Ishikawa (cell line): ENCODE measurements around the gene DEAF1.

Experiments used
- CEBPB ChIP-seq: IDR thresholded peaks from 2 replicates; pipeline ENCODE4 v1.6.1; 2012
- CREB1 ChIP-seq: IDR thresholded peaks from 2 replicates; pipeline ENCODE4 v1.6.1; 2012; ENCODE audit warnings: low read depth
- EGR1 ChIP-seq: IDR thresholded peaks from 2 replicates; pipeline ENCODE4 v1.6.1; 2012
- EP300 ChIP-seq: IDR thresholded peaks from 2 replicates; pipeline ENCODE4 v1.6.1; 2012; ENCODE audit warnings: borderline replicate concordance
- FOXM1 ChIP-seq: IDR thresholded peaks from 2 replicates; pipeline ENCODE4 v1.6.1; 2012; ENCODE audit warnings: low read depth, borderline replicate concordance
- NFIC ChIP-seq: IDR thresholded peaks from 2 replicates; pipeline ENCODE4 v1.6.1; 2012
- RAD21 ChIP-seq: IDR thresholded peaks from 2 replicates; pipeline ENCODE4 v1.6.1; 2012; ENCODE audit warnings: low read depth
- REST ChIP-seq: IDR thresholded peaks from 2 replicates; pipeline ENCODE4 v1.6.1; 2012; ENCODE audit warnings: low read depth, mild to moderate bottlenecking
- TAF1 ChIP-seq: IDR thresholded peaks from 2 replicates; pipeline ENCODE4 v1.6.1; 2012; ENCODE audit warnings: low read depth, mild to moderate bottlenecking
- TCF12 ChIP-seq: IDR thresholded peaks from 2 replicates; pipeline ENCODE4 v1.6.1; 2012; ENCODE audit warnings: low read depth
- TEAD4 ChIP-seq: IDR thresholded peaks from 2 replicates; pipeline ENCODE4 v1.6.1; 2012
- YY1 ChIP-seq: IDR thresholded peaks from 2 replicates; pipeline ENCODE4 v1.6.1; 2012; ENCODE audit warnings: low read depth
- ZBTB7A ChIP-seq: IDR thresholded peaks from 2 replicates; pipeline ENCODE4 v1.6.1; 2012; ENCODE audit warnings: low read depth
- TF ChIP-seq, protein P1 (sequence below): IDR thresholded peaks from 2 replicates; pipeline ENCODE4 v1.6.1; 2012
- TF ChIP-seq, protein P2 (sequence below): IDR thresholded peaks from 2 replicates; pipeline ENCODE4 v1.6.1; 2012

DEAF1 gene

GRCh38 chr11:704781-705645 is 10.0 kb upstream of the DEAF1 start:
- peak; percentile 70; the same call in 1 of the 2 replicates for TF ChIP-seq YY1
- TF ChIP-seq TAF1, result peak; percentile 49; the same call in 1 of the 2 replicates
- TF ChIP-seq, protein P1, sequence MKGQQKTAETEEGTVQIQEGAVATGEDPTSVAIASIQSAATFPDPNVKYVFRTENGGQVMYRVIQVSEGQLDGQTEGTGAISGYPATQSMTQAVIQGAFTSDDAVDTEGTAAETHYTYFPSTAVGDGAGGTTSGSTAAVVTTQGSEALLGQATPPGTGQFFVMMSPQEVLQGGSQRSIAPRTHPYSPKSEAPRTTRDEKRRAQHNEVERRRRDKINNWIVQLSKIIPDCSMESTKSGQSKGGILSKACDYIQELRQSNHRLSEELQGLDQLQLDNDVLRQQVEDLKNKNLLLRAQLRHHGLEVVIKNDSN, result 0 out of 2 replicates have a peak, but pooled peaks have one; percentile 16
- TF ChIP-seq RAD21, result no peak
- no peak; the same call in 1 of the 2 replicates for TF ChIP-seq ZBTB7A
- no peak; the same call in 1 of the 2 replicates for TF ChIP-seq TEAD4
- TF ChIP-seq REST, result no peak
- TF ChIP-seq, protein P2, sequence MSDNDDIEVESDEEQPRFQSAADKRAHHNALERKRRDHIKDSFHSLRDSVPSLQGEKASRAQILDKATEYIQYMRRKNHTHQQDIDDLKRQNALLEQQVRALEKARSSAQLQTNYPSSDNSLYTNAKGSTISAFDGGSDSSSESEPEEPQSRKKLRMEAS, result peak; percentile 52
- no peak for TF ChIP-seq FOXM1
- TF ChIP-seq EP300, result peak; percentile 43; the same call in 1 of the 2 replicates
- TF ChIP-seq EGR1, result no peak
- TF ChIP-seq CREB1, result no peak
- peak; percentile 33; the same call in 1 of the 2 replicates for TF ChIP-seq NFIC

DNA sequence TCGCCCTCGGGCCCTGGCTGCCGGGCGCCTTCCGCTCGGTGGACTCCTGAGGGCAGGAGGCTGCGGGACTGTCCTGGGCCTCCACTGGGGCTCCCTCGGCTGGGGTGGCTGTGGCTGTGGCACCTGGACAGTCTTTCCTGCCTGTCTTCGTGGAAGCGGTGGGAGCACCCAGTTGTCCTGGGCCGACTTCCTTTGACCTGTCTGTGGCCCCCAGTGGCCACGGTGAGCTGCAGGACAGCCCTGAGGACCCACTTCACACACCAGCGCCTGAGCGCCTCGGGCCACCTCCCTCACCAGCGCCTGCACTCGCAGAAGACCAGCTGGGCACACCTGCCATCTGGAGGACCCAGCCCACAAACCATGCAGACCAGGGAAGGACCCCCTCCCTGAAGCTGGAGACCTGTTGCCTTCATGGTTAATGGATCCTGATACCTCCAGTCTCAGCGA is 9.2 kb upstream of the DEAF1 start:
- TF ChIP-seq, protein P1, result no peak
- no peak for TF ChIP-seq EGR1

DNA sequence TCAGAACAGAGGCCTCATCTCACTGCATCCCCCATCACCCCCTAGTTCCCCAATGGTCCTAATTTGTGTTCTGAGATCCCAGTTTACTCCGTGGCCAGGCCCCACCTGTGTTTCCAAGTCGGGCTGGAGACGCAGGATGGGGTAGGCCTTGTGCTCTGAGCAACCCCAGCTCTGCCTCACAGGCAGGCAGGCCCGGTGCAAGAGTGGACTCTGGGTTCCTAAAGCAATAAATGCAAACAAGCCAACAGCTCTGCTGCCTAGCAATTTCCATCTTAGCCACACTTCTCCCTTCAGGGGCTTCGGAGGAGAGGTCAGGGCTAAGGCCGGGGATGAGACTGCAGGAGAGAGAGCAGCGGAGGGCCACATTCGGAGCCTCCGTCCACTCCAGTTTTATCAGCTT is 8.5 kb upstream of the DEAF1 start:
- TF ChIP-seq EP300, result no peak

- TF ChIP-seq RAD21 (no peak), EGR1 (peak; percentile 59), NFIC (peak; percentile 51), FOXM1 (no peak), ZBTB7A (0 out of 2 replicates have a peak, but pooled peaks have one; percentile 28), YY1 (no peak), TAF1 (peak; percentile 39; the same call in 1 of the 2 replicates), EP300 (0 out of 2 replicates have a peak, but pooled peaks have one; percentile 20), CEBPB (no peak), TEAD4 (no peak)
- TF ChIP-seq, protein P1, result no peak
- TF ChIP-seq, protein P2, result peak; percentile 67; the same call in 1 of the 2 replicates
Measured at GRCh38 chr11:702462-703461, 7.7 kb upstream of the DEAF1 start.

DNA sequence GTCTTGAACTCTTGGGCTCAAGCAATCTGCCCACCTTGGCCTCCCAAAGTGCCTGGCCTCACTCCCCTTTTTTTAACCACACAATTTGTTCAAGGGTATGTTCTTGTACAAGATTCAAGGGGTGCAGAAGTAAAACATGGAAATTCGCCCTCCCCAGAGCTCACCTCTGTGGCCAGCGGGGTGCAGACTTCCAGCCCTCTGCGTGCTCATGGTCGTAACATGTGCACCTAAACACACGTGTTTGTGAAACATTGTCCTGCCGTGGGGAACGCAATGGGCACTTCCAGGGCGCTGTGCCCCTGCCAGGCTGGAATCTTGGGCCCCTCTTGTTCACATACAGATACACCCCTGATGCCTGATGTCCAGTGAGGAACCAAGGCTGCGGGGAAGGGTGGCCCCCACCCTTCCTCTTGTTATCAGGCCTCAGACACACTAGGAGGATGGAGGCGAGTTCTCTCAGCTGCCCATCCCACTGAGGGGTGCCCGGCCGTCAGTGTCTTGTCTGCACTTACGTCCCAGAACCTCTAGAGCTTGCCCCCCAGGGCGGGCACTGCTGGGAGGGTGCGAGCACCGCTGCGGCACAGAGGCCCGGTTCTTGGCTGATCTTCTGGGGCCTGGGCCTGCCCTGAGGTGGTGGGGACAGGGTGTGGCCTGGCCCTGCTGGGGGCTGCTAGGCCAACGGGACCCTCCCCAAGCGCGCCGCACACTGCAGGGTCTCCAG is 6.9 kb upstream of the DEAF1 start:
- TF ChIP-seq FOXM1, result no peak

DNA sequence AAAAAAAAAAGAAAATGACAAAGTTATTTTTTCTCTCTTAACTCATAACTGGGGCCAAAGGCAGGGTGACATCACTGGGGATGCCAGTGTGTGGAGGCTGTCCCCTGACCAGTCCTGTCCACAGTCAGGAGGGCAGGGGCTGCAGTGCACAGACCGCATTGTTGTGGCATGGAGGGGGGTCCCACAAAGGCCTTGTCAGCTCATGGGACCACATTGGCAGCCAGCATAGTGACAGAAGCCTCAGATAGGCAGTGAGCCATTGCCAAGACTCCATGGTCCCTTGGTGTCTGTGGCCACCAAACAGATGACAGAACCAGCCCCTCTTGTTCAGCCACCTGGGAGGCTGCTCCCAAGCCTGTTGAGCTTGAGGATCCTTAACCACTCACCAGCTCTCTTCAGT is 4.7 kb upstream of the DEAF1 start:
- no peak for TF ChIP-seq CREB1
- TF ChIP-seq EGR1, result no peak
- no peak for TF ChIP-seq FOXM1
- no peak for TF ChIP-seq CEBPB
- TF ChIP-seq, protein P2, result no peak
- TF ChIP-seq EP300, result no peak
- TF ChIP-seq ZBTB7A, result no peak
- no peak for TF ChIP-seq NFIC
- no peak for TF ChIP-seq YY1
- TF ChIP-seq TCF12, result no peak
